ENCODE measurements around the gene GALNT10. TPM values are rescaled to one million over a fixed set of nuclear protein-coding genes. Genes with fewer than 3 reads are reported as not detected.

Gene GALNT10
- total and polyA plus RNA-seq, 2 experiments from 2014 or later = 3.2 to 12.9 TPM

- Histone ChIP-seq H3K27ac (ENCODE audit: low read depth) (no peak overlapping the region), H4K20me1 (replicated peaks; ENCODE audit: insufficient read depth) (peaks cover 20% of the 10 kb centered on the region), H3K27me3 (ENCODE audit: insufficient read depth) (peaks cover 18% of the 10 kb centered on the region), H3K9me2 (ENCODE audit: insufficient read depth) (no peaks in the 10 kb centered on the region), H3K4me3 (no peak overlapping the region), H2AFZ (no peak overlapping the region), H3K36me3 (ENCODE audit: insufficient read depth) (0 out of 2 replicates have a peak, but pooled peaks cover 7% of the 10 kb centered on the region), H3F3A (replicated peaks; ENCODE audit: low read depth) (no peaks in the 10 kb centered on the region), H3K4me2 (no peak overlapping the region), H3K79me2 (replicated peaks; ENCODE audit: insufficient read depth) (peaks cover 22% of the 10 kb centered on the region), H3K4me1 (ENCODE audit: insufficient read depth) (peaks cover 9% of the 10 kb centered on the region)
- TF ChIP-seq STAT1 (IDR thresholded peaks at IDR 0.05; ENCODE audit: unreplicated experiment) = no peak
- Mint-ChIP-seq H3K4me1 (peaks cover 8% of the 10 kb centered on the region; the same call in 2 of the 3 replicates), H3K36me3 (ENCODE audit: low read depth) (peaks cover 3% of the 10 kb centered on the region; the same call in 1 of the 3 replicates), H3K27me3 (ENCODE audit: insufficient read depth, low read depth, poor library complexity) (peaks cover 9% of the 10 kb centered on the region), H3K4me3 (no peak overlapping the region), H3K27ac (no peak overlapping the region), H3K9me3 (no peaks in the 10 kb centered on the region)
- no peak for DNase-seq (ENCODE audit: low spot score)
- ATAC-seq = no peak
Measured at GRCh38 chr5:154451957-154452356, 261.4 kb downstream of the GALNT10 start.

DNA sequence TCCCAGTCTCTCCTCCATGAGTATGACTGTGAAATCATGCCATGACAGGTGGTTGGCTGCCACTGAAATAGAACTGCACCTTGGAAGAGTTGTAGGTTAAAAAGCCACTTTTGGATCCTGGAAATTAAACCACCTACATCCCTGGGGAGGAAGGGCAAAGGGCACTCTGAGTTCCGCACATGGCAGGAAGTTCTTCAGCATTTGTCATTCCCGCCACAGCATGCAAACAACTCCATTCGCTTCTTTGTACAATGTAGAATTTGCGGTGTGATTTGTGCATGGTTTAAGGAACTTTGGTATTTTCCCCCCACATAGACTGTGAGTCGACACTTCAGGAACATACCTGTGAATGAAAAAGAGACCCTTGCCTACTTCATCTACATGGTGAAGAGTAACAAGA, 265.1 kb downstream of the GALNT10 start:
- DNase-seq (ENCODE audit: low spot score) = no peak
- Mint-ChIP-seq H3K9me3 (no peaks in the 10 kb centered on the region), H3K27me3 (ENCODE audit: insufficient read depth, low read depth, poor library complexity) (no peaks in the 10 kb centered on the region), H3K4me3 (no peak overlapping the region), H3K4me1 (no peaks in the 10 kb centered on the region), H3K27ac (no peak overlapping the region), H3K36me3 (ENCODE audit: low read depth) (peaks cover 3% of the 10 kb centered on the region; the same call in 1 of the 3 replicates)
- Histone ChIP-seq H3K27ac (ENCODE audit: low read depth) (no peak overlapping the region), H3K36me3 (ENCODE audit: insufficient read depth) (0 out of 2 replicates have a peak, but pooled peaks cover 7% of the 10 kb centered on the region), H3K4me3 (no peak overlapping the region), H4K20me1 (replicated peaks; ENCODE audit: insufficient read depth) (no peaks in the 10 kb centered on the region; the same call in 1 of the 2 replicates), H3K4me2 (no peak overlapping the region), H3F3A (replicated peaks; ENCODE audit: low read depth) (no peaks in the 10 kb centered on the region), H3K27me3 (ENCODE audit: insufficient read depth) (no peaks in the 10 kb centered on the region), H3K4me1 (ENCODE audit: insufficient read depth) (no peaks in the 10 kb centered on the region), H3K79me2 (replicated peaks; ENCODE audit: insufficient read depth) (no peaks in the 10 kb centered on the region), H3K9me2 (ENCODE audit: insufficient read depth) (no peaks in the 10 kb centered on the region), H2AFZ (no peak overlapping the region)
- ATAC-seq = no peak
- TF ChIP-seq ZNF331 (CRISPR knock-in tag; IDR thresholded peaks at IDR 0.05; ENCODE audit: low read depth) (no peak), CREB1 (CRISPR knock-in tag; IDR thresholded peaks at IDR 0.05; ENCODE audit: low read depth) (no peak), CTCF (conservative IDR thresholded peaks at IDR 0.05; ENCODE audit: low read depth in 2 of 2) (no peak), EZH2 (IDR thresholded peaks at IDR 0.05; ENCODE audit: low read depth, unreplicated experiment) (no peak), ZNF114 (CRISPR knock-in tag; IDR thresholded peaks at IDR 0.05) (no peak), NANOG (IDR thresholded peaks at IDR 0.05; ENCODE audit: borderline replicate concordance) (no peak), POLR2AphosphoS5 (IDR thresholded peaks at IDR 0.05; ENCODE audit: low read depth) (no peak), STAT1 (IDR thresholded peaks at IDR 0.05; ENCODE audit: unreplicated experiment) (no peak), JUNB (IDR thresholded peaks at IDR 0.05; ENCODE audit: unreplicated experiment) (no peak)
- TF ChIP-seq, protein P1, sequence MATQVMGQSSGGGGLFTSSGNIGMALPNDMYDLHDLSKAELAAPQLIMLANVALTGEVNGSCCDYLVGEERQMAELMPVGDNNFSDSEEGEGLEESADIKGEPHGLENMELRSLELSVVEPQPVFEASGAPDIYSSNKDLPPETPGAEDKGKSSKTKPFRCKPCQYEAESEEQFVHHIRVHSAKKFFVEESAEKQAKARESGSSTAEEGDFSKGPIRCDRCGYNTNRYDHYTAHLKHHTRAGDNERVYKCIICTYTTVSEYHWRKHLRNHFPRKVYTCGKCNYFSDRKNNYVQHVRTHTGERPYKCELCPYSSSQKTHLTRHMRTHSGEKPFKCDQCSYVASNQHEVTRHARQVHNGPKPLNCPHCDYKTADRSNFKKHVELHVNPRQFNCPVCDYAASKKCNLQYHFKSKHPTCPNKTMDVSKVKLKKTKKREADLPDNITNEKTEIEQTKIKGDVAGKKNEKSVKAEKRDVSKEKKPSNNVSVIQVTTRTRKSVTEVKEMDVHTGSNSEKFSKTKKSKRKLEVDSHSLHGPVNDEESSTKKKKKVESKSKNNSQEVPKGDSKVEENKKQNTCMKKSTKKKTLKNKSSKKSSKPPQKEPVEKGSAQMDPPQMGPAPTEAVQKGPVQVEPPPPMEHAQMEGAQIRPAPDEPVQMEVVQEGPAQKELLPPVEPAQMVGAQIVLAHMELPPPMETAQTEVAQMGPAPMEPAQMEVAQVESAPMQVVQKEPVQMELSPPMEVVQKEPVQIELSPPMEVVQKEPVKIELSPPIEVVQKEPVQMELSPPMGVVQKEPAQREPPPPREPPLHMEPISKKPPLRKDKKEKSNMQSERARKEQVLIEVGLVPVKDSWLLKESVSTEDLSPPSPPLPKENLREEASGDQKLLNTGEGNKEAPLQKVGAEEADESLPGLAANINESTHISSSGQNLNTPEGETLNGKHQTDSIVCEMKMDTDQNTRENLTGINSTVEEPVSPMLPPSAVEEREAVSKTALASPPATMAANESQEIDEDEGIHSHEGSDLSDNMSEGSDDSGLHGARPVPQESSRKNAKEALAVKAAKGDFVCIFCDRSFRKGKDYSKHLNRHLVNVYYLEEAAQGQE (IDR thresholded peaks at IDR 0.05; ENCODE audit: unreplicated experiment) = no peak
- TF ChIP-seq, protein P2, sequence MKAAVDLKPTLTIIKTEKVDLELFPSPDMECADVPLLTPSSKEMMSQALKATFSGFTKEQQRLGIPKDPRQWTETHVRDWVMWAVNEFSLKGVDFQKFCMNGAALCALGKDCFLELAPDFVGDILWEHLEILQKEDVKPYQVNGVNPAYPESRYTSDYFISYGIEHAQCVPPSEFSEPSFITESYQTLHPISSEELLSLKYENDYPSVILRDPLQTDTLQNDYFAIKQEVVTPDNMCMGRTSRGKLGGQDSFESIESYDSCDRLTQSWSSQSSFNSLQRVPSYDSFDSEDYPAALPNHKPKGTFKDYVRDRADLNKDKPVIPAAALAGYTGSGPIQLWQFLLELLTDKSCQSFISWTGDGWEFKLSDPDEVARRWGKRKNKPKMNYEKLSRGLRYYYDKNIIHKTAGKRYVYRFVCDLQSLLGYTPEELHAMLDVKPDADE (IDR thresholded peaks at IDR 0.05) = no peak

Data from GM23338 (cell line).